Mucosa of rectum (tissue), 2 donors: ENCODE results near the gene HRK.
A peak's percentile ranks its signal among the peaks of the same experiment; 100 is the strongest.

Experiments
- H3K27ac ChIP-seq, 2 donors: one replicate each; pipeline ENCODE4 v1.7.0; 2013; ENCODE audit warnings: inconsistent platforms in 2 of 2, low read depth in 2 of 2, low read length in 2 of 2
- H3K27me3 ChIP-seq, 2 donors: one replicate each; pipeline ENCODE4 v1.7.0; 2013; ENCODE audit warnings: low read length in 2 of 2; ENCODE audit not compliant: control insufficient read depth in 2 of 2, insufficient read depth in 2 of 2
- H3K36me3 ChIP-seq, 2 donors: one replicate each; pipeline ENCODE4 v1.7.0; 2013; ENCODE audit warnings: low read length in 2 of 2; ENCODE audit not compliant: control insufficient read depth in 2 of 2, insufficient read depth in 2 of 2
- H3K4me1 ChIP-seq, 2 donors: one replicate each; pipeline ENCODE4 v1.7.0; 2013; ENCODE audit warnings: low read length in 2 of 2, mild to moderate bottlenecking in 1 of 2; ENCODE audit not compliant: control insufficient read depth in 2 of 2, insufficient read depth in 2 of 2
- H3K4me3 ChIP-seq, 2 donors: one replicate each; pipeline ENCODE4 v1.7.0; 2013; ENCODE audit warnings: low read length in 2 of 2
- H3K9ac ChIP-seq, 2 donors: one replicate each; pipeline ENCODE4 v1.7.0; 2013; ENCODE audit warnings: low read length in 2 of 2, low read depth in 1 of 2, mild to moderate bottlenecking in 1 of 2
- H3K9me3 ChIP-seq, 2 donors: one replicate each; pipeline ENCODE4 v1.7.0; 2013; ENCODE audit warnings: low read length in 2 of 2; ENCODE audit not compliant: control insufficient read depth in 2 of 2
- donor health status: healthy.
- donor health status: Normal muscosa, but diverticular disease.

HRK gene

GRCh38 chr12:116919706-116920485, 38.7 kb upstream of the HRK start:
- Histone ChIP-seq H3K9me3 (no peaks in the 10 kb centered on the region), H3K36me3 (no peaks in the 10 kb centered on the region), H3K27me3 (no peaks in the 10 kb centered on the region), H3K4me3 (no peak overlapping the region), H3K4me1 (peaks cover 0 to 19% of the 10 kb centered on the region in 2 donors), H3K27ac (peak overlapping the region; percentile 43 to 49), H3K9ac (no peak overlapping the region)

- Histone ChIP-seq H3K27me3 (no peaks in the 10 kb centered on the region), H3K4me1 (peaks cover 0 to 19% of the 10 kb centered on the region in 2 donors), H3K27ac (peak overlapping the region; percentile 43 to 49), H3K9me3 (no peaks in the 10 kb centered on the region), H3K4me3 (no peak overlapping the region), H3K36me3 (no peaks in the 10 kb centered on the region), H3K9ac (no peak overlapping the region)
Observed at GRCh38 chr12:116919247-116919661, 38.0 kb upstream of the HRK start.

- Histone ChIP-seq H3K27me3 (no peaks in the 10 kb centered on the region), H3K9ac (no peak overlapping the region), H3K27ac (no peak overlapping the region), H3K4me1 (peaks cover 0 to 19% of the 10 kb centered on the region in 2 donors), H3K36me3 (no peaks in the 10 kb centered on the region), H3K9me3 (no peaks in the 10 kb centered on the region), H3K4me3 (no peak overlapping the region)
Observed at GRCh38 chr12:116918464-116918863, 37.2 kb upstream of the HRK start.

GRCh38 chr12:116916714-116917114, 35.5 kb upstream of the HRK start:
- no peaks in the 10 kb centered on the region for H3K27me3 ChIP-seq
- H3K9me3 ChIP-seq: no peaks in the 10 kb centered on the region
- no peaks in the 10 kb centered on the region for H3K36me3 ChIP-seq
- H3K4me3 ChIP-seq: no peak overlapping the region
- H3K4me1 ChIP-seq: peaks cover 4 to 19% of the 10 kb centered on the region in 2 donors
- no peak overlapping the region for H3K9ac ChIP-seq
- no peak overlapping the region for H3K27ac ChIP-seq

GRCh38 chr12:116916122-116916521, 34.9 kb upstream of the HRK start:
- Histone ChIP-seq H3K9ac (no peak overlapping the region), H3K27ac (no peak overlapping the region), H3K36me3 (no peaks in the 10 kb centered on the region), H3K27me3 (no peaks in the 10 kb centered on the region), H3K4me3 (no peak overlapping the region), H3K9me3 (no peaks in the 10 kb centered on the region), H3K4me1 (peaks cover 8 to 19% of the 10 kb centered on the region in 2 donors)

- Histone ChIP-seq H3K4me1 (peaks cover 8 to 20% of the 10 kb centered on the region in 2 donors), H3K27ac (no peak overlapping the region), H3K9me3 (no peaks in the 10 kb centered on the region), H3K27me3 (no peaks in the 10 kb centered on the region), H3K9ac (no peak overlapping the region), H3K4me3 (no peak overlapping the region), H3K36me3 (no peaks in the 10 kb centered on the region)
Observed at GRCh38 chr12:116915326-116915725, 34.1 kb upstream of the HRK start.

- Histone ChIP-seq H3K36me3 (no peaks in the 10 kb centered on the region), H3K27ac (peak within 1 kb of the TSS; percentile 18 to 48), H3K4me3 (peak within 1 kb of the TSS; percentile 83 to 87), H3K9me3 (no peaks in the 10 kb centered on the region), H3K9ac (peak within 1 kb of the TSS; percentile 56 to 75), H3K27me3 (no peaks in the 10 kb centered on the region), H3K4me1 (peaks cover 2 to 8% of the 10 kb centered on the region in 2 donors)
Observed at GRCh38 chr12:116910645-116911451, 29.6 kb upstream of the HRK start, which contains the start of gene FBXW8. TSS of gene FBXW8 (plus strand) at chr12:116910950. CDS start at chr12:116911038, 88 bp downstream.

GRCh38 chr12:116910280-116910644, 29.0 kb upstream of the HRK start:
- no peaks in the 10 kb centered on the region for H3K27me3 ChIP-seq
- H3K4me1 ChIP-seq: peaks cover 2 to 8% of the 10 kb centered on the region in 2 donors
- no peak overlapping the region for H3K27ac ChIP-seq
- peak overlapping the region in 1 of 2 donors; percentile 75 for H3K9ac ChIP-seq
- H3K4me3 ChIP-seq: peak overlapping the region; percentile 83 to 87
- no peaks in the 10 kb centered on the region for H3K9me3 ChIP-seq
- H3K36me3 ChIP-seq: no peaks in the 10 kb centered on the region

GRCh38 chr12:116906285-116906684, 25.0 kb upstream of the HRK start:
- Histone ChIP-seq H3K9ac (no peak overlapping the region), H3K36me3 (no peaks in the 10 kb centered on the region), H3K9me3 (no peaks in the 10 kb centered on the region), H3K27ac (no peak overlapping the region), H3K4me3 (no peak overlapping the region), H3K27me3 (no peaks in the 10 kb centered on the region), H3K4me1 (peaks cover under 1 to 2% of the 10 kb centered on the region in 2 donors)

GRCh38 chr12:116903818-116904217, 22.6 kb upstream of the HRK start:
- H3K9ac ChIP-seq: no peak overlapping the region
- H3K27ac ChIP-seq: no peak overlapping the region
- no peaks in the 10 kb centered on the region for H3K9me3 ChIP-seq
- no peaks in the 10 kb centered on the region for H3K27me3 ChIP-seq
- no peaks in the 10 kb centered on the region for H3K4me1 ChIP-seq
- H3K4me3 ChIP-seq: no peak overlapping the region
- no peaks in the 10 kb centered on the region for H3K36me3 ChIP-seq
